ENCODE data around the gene GIMD1. TPM values are rescaled to one million over a fixed set of nuclear protein-coding genes. Genes with fewer than 3 reads are reported as not detected.

Gene GIMD1
- total and polyA plus RNA-seq, 2 donors from 2014 or later, result not detected

- Histone ChIP-seq H3K9ac (ENCODE audit: low read length in 3 of 3) (no peak overlapping the region), H3K4me3 (ENCODE audit: low read length in 3 of 3) (no peak overlapping the region), H3K27ac (ENCODE audit: low read depth in 2 of 2, low read length in 2 of 2) (no peak overlapping the region), H3K36me3 (ENCODE audit: control insufficient read depth in 2 of 3, insufficient read depth in 3 of 3, low read length in 3 of 3) (no peaks in the 10 kb centered on the region), H3K4me1 (ENCODE audit: control insufficient read depth in 2 of 3, insufficient read depth in 2 of 3, low read depth in 1 of 3, low read length in 3 of 3) (no peaks in the 10 kb centered on the region), H3K27me3 (ENCODE audit: control insufficient read depth, insufficient read depth, low read length) (no peaks in the 10 kb centered on the region), H3K9me3 (ENCODE audit: control insufficient read depth in 2 of 3, insufficient read depth in 1 of 3, low read length in 3 of 3) (no peaks in the 10 kb centered on the region)
- TF ChIP-seq CTCF (IDR thresholded peaks at IDR 0.05; ENCODE audit: borderline replicate concordance, extremely low read depth, insufficient read depth), result no peak
- intact Hi-C loops (cut with DNase I), result no loop called here
- DNase-seq, result no peak
- FAIRE-seq, result no peak
Observed at GRCh38 chr4:106358899-106359298, 9.7 kb downstream of the GIMD1 start.

- TF ChIP-seq CTCF (IDR thresholded peaks at IDR 0.05; ENCODE audit: borderline replicate concordance, extremely low read depth, insufficient read depth), result no peak
- intact Hi-C loops (cut with DNase I), result no loop called here
- DNase-seq (no peak), FAIRE-seq (no peak)
- H3K27ac ChIP-seq (ENCODE audit: low read depth in 2 of 2, low read length in 2 of 2), result no peak overlapping the region
- H3K9ac ChIP-seq (ENCODE audit: low read length in 3 of 3), result no peak overlapping the region
- no peak overlapping the region for H3K4me3 ChIP-seq (ENCODE audit: low read length in 3 of 3)
- H3K27me3 ChIP-seq (ENCODE audit: control insufficient read depth, insufficient read depth, low read length), result no peaks in the 10 kb centered on the region
- no peaks in the 10 kb centered on the region for H3K9me3 ChIP-seq (ENCODE audit: control insufficient read depth in 2 of 3, insufficient read depth in 1 of 3, low read length in 3 of 3)
- no peaks in the 10 kb centered on the region for H3K4me1 ChIP-seq (ENCODE audit: control insufficient read depth in 2 of 3, insufficient read depth in 2 of 3, low read depth in 1 of 3, low read length in 3 of 3)
- H3K36me3 ChIP-seq (ENCODE audit: control insufficient read depth in 2 of 3, insufficient read depth in 3 of 3, low read length in 3 of 3), result peaks cover 0 to 3% (median 0%) of the 10 kb centered on the region in 3 donors
Observed at GRCh38 chr4:106355193-106355592, 13.4 kb downstream of the GIMD1 start.

- FAIRE-seq (no peak), DNase-seq (no peak)
- no peak overlapping the region for H3K4me3 ChIP-seq (ENCODE audit: low read length in 3 of 3)
- H3K36me3 ChIP-seq (ENCODE audit: control insufficient read depth in 2 of 3, insufficient read depth in 3 of 3, low read length in 3 of 3), result peaks cover under 1 to 5% (median 5%) of the 10 kb centered on the region in 3 donors
- no peaks in the 10 kb centered on the region for H3K9me3 ChIP-seq (ENCODE audit: control insufficient read depth in 2 of 3, insufficient read depth in 1 of 3, low read length in 3 of 3)
- H3K9ac ChIP-seq (ENCODE audit: low read length in 3 of 3), result no peak overlapping the region
- no peaks in the 10 kb centered on the region for H3K4me1 ChIP-seq (ENCODE audit: control insufficient read depth in 2 of 3, insufficient read depth in 2 of 3, low read depth in 1 of 3, low read length in 3 of 3)
- no peak for TF ChIP-seq CTCF (IDR thresholded peaks at IDR 0.05; ENCODE audit: borderline replicate concordance, extremely low read depth, insufficient read depth)
- H3K27ac ChIP-seq (ENCODE audit: low read depth in 2 of 2, low read length in 2 of 2), result no peak overlapping the region
- H3K27me3 ChIP-seq (ENCODE audit: control insufficient read depth, insufficient read depth, low read length), result no peaks in the 10 kb centered on the region
- intact Hi-C loops (cut with DNase I), result no loop called here
Observed at GRCh38 chr4:106353786-106354185, 14.8 kb downstream of the GIMD1 start.

- Histone ChIP-seq H3K4me3 (ENCODE audit: low read length in 3 of 3) (no peak overlapping the region), H3K27ac (ENCODE audit: low read depth in 2 of 2, low read length in 2 of 2) (no peak overlapping the region), H3K4me1 (ENCODE audit: control insufficient read depth in 2 of 3, insufficient read depth in 2 of 3, low read depth in 1 of 3, low read length in 3 of 3) (no peaks in the 10 kb centered on the region), H3K9ac (ENCODE audit: low read length in 3 of 3) (no peak overlapping the region), H3K36me3 (ENCODE audit: control insufficient read depth in 2 of 3, insufficient read depth in 3 of 3, low read length in 3 of 3) (peaks cover 4 to 9% (median 5%) of the 10 kb centered on the region in 3 donors), H3K27me3 (ENCODE audit: control insufficient read depth, insufficient read depth, low read length) (no peaks in the 10 kb centered on the region), H3K9me3 (ENCODE audit: control insufficient read depth in 2 of 3, insufficient read depth in 1 of 3, low read length in 3 of 3) (no peaks in the 10 kb centered on the region)
- FAIRE-seq (no peak), DNase-seq (no peak)
- intact Hi-C loops (cut with DNase I), result no loop called here
- TF ChIP-seq CTCF (IDR thresholded peaks at IDR 0.05; ENCODE audit: borderline replicate concordance, extremely low read depth, insufficient read depth), result no peak
Observed at GRCh38 chr4:106351016-106351415, 17.6 kb downstream of the GIMD1 start.

All from kidney (tissue), 14 donors.